HG03378 (cell line): ENCODE measurements around the gene TRIP6.
"Not testable (repeated sequence)": the region's sequence is repeated elsewhere in the genome, so short reads cannot be mapped to it uniquely, and the experiment has no call there.

ENCODE experiments used
- ATAC-seq: cut with Tn5 transposase; IDR thresholded peaks from one replicate; pipeline ENCODE4 v1.9.1; 2021; ENCODE audit warnings: mild to moderate bottlenecking, moderate library complexity; ENCODE audit not compliant: unreplicated experiment

TRIP6 gene

DNA sequence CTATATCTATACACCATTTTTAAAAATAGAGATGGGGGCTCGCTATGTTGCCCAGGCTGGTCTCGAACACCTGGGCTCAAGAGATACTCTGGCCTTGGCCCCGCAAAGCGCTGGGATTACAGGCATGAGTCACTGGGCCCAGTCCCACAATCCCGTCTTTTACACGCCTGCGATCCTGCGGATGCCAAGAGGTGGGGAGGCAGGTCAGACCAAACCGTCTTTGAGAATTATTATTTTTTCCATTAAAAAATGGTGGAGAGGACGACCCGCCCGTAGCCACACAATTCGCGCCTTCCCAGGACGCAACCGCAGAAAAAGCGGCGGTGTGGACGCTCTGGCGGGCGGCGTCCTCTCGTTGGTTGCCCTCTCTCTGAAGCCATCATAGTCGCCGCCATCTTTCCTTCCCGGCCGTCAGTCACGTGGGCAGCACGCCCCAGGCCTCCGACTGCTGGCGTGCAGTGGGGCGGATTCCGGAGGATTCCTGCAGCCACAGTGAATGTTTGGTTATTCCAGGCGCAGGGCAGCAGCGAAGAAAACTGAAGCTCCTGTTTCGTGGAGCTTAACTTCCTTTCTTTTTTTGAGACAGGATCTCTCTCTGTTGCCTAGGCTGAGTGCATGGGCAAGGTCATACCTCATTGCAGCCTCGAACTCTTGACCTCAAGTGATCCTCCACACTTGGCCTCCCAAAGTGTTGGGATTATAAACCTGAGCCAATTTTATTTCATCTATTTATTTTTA, 29.9 kb upstream of the TRIP6 start:
- ATAC-seq: peak; percentile 55

DNA sequence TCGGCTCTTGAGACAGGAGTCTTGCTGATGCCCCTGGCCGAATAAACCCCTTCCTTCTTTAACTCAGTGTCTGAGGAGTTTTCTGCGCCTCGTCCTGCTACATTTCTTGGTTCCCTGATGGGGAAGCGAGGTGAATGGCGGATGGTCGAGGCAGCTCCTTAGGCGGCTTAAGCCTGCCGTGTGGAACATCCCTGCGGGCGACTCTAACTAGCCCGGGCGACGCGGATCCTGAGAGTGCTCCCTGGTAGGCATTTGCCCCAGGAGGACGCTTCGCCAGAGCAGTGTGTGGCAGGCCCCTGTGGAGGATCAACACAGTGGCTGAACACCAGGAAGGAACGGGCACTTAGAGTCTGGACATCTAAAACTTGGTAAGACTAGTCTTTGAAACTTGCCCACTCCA, 27.8 kb upstream of the TRIP6 start:
- ATAC-seq: no peak

DNA sequence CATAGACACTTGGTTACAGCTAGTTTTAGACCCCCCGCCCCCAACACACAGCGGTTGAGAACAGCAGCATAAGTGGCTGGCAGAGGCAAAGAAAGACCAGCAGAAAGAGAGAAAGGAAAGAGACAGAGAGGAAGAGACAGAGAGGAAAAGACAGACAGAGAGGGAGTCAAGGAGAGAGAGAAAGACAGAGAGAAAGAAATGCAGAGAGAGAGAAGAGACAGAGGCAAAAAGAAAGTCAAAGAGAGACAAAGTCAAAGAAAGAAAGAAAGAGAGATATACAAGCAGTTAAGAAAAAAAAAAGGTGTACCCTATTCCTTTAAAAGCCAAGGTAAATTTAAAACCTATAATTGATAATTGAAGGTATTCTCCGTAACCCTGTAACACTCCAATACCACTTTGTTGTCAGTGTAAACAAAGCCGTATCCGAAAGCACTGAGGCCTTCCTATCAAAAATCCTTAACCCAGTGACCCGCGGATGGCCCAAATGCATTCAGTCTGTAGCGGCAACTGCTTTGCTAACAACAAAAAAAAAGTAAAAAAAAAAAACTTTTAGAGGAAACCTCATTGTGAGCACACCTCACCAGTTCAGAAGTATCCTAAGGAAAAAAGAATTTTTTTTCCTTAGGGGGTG, 26.6 kb upstream of the TRIP6 start:
- ATAC-seq: no peak

DNA sequence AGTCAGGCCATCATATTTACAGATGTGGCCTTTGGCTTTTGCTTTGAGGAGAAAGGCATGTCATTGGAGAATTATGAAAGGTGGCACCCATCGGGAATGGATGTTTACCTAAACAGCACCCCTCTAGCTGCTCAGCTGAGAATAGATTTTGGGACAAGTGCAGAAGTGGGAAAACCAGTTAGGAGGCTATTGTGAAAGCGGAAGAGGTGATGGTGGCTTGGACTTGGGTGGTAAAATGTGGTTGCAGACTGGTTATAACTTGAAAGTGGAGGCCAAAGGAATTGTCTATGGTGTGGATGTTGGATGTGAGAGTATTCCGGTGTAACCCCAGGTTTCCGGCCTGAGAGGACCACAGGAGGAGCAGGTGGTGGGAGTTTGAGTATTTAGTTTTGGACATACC, 19.8 kb upstream of the TRIP6 start:
- no peak for ATAC-seq

DNA sequence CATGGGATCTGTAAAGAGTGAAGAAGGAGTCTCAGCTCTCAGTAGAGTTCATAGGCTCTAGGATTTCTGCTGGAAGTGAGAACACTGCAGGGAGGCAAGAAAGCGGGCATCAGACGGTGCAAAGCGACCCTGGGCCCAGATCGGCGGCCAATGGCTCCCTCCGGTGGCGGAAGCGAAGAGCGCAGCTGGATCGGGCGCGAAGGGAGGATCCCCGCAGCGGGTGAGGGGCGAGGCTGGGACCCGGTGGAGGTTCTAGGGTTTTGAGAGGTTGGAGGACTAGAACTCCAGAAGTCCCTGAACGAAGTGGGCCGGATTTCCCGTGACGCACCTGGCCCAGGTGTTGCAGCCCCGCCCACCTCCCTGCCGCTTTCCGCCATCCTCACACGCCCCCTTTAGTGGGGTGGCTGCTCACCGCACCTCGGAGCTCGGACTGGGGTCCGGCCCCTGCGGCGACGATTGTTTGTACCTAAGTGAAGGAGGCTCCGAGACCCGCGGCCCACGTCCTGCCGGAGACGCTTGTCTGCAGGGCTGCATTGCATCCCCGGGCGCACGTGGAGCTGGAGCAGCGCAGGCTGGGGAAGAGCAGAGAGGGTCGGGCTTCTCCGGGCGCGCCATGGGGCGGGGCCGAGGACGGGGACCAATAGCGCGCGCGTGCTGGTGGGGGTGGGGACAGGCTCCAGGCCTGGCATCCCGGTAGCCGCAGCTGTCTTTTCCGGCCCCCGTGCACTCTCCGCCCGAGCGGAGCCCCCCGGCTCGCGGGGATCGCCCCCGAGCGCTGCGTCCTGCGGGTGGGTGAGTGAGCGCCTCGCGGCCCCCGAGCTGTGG, 14.9 kb upstream of the TRIP6 start, which contains the start of gene SLC12A9:
SLC12A9 (plus strand) TSS at position 666 of the 825 bp plus-strand sequence. CDS start 1,485 bp downstream, outside the sequence.
- peak; percentile 63 for ATAC-seq

DNA sequence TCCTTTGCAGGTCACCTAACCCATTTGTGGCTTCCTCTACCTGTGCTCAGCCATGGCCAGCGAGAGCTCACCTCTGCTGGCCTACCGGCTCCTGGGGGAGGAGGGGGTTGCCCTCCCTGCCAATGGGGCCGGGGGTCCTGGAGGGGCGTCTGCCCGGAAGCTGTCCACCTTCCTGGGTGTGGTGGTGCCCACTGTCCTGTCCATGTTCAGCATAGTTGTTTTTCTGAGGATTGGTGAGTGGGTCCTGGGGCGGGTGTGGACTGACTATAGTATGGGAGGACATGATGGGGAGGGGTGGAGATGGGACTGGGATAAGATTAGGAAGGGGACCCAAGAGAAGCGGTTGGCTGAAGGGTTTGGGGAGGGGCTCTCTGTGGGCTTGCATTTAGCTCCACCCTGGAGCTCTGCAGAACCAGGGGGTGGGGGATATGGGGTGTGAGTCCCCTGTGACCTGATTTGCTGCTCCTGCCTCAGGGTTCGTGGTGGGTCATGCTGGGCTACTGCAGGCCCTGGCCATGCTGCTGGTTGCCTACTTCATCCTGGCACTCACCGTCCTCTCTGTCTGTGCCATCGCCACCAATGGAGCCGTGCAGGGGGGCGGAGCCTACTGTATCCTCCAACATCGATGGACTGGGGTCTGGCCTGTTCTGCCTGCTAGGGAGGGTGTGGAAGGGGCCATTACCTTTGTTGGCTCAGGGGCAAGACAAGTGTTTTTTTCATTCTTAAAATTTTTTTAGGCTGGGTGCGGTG, 12.9 kb upstream of the TRIP6 start:
- no peak for ATAC-seq

DNA sequence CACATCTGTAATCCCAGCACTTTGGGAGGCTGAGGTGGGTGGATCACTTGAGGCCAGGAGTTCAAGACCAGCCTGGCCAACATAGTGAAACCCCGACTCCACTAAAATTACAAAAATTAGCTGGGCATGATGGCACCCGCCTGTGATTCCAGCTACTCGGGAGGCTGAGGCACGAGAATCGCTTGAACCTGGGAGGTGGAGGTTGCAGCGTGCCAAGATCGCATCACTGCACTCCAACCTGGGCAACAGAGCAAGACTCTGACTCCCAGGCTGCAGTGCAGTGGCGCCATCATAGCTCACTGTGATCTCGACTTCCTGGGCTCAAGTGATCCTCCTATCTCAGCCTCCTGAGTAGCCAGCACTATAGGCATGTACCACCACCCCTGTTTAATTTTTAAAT, 12.3 kb upstream of the TRIP6 start:
- ATAC-seq: not testable (repeated sequence)

DNA sequence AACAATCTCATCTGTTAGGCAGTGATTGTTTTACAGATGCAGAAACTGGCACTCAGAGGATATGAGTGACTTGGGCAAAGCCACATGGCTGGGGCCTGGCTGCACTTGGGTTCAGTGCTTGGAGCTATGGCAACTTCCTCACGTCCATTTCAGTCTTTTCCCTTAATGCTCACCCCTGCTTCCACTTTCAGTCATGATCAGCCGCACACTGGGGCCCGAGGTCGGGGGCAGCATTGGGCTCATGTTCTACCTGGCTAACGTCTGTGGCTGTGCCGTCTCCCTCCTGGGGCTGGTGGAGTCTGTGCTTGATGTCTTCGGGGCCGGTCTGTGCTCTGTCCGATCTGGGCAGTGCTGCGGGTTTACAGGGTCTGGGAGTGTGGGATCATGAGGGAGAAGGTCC, 11.7 kb upstream of the TRIP6 start:
- no peak for ATAC-seq

DNA sequence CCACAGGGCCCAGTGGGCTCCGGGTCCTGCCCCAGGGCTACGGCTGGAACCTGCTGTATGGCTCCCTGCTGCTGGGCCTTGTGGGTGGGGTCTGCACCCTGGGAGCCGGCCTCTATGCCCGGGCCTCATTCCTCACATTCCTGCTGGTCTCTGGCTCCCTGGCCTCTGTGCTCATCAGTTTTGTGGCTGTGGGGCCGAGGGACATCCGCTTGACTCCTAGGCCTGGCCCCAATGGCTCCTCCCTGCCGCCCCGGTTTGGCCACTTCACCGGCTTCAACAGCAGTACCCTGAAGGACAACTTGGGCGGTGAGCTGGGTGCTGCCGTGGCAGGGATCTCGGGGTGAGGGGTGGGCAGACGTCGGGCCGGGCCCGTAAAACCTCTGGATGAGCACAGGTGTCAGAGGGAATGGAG, 10.3 kb upstream of the TRIP6 start:
- ATAC-seq: no peak

DNA sequence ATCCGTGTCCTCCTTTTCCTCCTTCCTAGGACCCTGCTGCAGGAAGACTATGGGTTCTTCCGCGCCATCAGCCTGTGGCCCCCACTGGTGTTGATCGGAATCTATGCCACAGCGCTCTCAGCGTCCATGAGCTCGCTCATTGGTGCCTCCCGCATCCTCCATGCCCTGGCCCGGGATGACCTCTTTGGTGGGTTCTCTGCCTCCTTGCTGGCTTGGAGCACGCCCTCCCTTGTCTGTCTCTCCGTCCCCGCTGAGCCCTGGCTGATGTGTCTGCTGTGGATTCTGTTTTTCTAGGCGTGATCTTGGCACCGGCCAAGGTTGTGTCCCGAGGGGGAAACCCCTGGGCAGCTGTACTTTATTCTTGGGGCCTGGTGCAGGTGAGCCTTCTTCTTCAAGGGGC, 7.3 kb upstream of the TRIP6 start:
- no peak for ATAC-seq

DNA sequence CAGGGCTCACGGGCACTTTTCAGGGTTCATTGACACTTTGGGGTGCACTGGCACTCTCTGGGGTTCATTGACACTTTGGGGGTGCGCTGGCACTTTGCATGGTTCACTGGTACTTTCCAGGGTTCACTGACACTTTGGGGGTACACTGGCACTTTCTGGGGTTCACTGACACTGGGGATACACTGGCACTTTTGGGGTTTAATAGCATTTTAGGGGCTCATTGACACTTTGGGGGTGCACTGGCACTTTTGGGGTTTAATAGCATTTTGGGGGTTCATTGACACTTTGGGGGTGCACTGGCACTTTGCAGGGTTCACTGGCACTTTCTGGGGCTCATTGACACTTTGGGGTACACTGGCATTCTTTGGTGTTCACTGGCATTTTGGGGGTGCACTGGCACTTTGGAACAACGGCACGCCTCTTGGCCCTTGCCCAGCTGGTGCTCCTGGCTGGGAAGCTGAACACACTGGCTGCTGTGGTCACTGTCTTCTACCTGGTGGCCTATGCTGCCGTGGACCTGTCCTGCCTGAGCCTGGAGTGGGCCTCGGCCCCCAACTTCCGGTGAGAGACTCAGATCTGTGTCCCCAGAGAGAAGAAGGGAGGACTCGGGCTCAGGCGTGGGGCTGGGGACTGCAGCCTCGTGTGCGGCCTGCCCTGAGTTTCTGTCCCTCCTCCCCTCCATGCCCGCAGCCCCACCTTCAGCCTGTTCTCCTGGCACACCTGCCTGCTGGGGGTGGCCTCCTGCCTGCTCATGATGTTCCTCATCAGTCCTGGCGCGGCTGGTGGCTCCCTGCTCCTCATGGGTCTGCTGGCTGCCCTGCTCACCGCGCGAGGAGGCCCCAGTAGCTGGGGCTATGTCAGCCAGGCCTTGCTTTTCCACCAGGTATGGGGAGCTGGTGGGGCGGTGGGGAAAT, 6.2 kb upstream of the TRIP6 start:
- ATAC-seq: no peak

DNA sequence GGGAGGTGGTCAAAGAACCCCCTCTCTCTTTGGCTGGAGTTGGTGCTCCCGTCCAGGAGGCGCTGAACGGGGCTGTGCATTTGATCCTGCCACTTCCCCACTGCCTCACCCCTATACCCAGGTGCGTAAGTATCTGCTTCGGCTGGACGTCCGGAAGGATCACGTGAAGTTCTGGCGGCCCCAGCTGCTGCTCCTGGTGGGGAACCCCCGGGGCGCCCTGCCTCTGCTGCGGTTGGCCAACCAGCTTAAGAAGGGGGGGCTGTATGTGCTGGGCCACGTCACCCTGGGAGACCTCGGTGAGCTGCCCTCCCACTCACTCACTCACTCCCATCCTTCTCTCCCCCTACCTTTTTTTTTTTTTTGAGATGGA, 5.6 kb upstream of the TRIP6 start:
- ATAC-seq: no peak

DNA sequence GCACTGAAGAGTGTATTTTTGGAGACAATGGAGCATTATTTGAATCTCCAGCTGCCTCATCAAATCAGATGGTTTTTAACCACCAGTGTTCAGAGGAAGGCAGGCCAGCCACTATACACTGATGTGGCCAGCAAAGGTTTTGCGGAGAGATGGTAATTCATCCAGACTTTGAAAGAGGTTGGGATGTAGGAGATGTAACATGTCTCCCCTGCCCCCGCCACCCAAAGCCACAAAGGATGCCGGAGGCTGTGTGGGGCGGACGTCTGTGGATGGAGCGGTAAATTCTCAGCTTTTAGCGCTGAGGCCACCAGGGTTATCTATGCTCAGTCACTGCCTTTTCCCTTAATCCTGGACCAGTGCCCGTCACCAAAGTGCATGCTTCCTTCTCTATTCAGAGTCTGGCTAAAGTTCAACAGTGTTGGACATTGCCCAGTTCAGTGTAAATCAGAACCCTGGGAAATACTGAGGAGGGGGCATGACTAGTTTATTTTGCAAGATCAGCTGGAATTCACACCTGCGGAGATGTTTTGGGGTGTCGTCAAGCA, 3.7 kb upstream of the TRIP6 start:
- ATAC-seq: no peak

DNA sequence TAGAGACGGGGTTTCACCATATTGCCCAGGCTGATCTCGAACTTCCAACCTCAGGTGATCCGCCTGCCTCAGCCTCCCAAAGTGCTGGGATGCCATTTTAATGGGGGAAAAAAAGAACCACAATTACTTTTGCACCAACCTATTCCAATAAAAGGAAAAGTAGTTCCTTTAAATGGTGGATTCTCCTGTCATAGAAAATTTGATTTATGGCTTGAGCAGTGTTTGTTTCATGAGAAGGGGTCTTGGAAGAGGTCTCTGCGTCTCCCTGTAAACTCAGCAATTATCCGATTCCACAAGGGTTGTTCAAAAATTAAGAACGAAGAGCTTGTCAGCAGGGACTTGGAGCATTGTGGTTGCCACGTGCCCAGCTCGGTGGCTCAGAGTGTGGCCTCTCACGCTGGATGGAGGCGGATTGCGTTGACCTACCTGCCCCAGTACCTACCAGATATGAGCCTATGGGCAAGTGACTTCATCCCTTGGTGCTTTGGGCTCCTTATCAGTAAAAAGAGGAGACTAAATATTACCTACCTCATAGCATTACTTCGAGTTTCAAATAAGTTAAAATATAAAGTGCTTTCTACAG, 2.8 kb upstream of the TRIP6 start:
- no peak for ATAC-seq

DNA sequence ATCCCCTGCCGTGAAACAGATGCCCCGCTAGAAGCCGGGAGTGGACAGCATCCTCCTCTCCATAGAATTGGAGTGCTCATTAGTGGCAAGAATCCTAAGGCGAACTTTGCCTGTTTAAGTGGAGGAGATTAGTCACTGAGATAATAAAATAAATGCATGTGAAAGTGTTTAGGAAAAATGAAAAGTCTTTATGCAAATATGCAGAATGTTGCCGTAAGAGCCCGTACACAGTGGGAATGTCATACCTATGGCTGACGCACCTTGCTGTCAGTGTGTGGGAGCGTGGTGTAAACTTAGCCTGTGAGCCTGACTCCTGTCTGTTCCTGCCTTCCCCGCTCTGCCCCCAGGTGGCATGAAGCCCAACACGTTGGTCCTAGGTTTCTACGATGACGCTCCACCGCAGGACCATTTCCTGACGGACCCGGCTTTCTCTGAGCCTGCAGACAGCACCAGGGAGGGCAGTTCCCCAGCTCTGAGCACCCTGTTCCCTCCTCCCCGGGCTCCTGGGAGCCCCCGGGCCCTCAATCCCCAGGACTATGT, 1.7 kb upstream of the TRIP6 start:
- ATAC-seq: no peak

DNA sequence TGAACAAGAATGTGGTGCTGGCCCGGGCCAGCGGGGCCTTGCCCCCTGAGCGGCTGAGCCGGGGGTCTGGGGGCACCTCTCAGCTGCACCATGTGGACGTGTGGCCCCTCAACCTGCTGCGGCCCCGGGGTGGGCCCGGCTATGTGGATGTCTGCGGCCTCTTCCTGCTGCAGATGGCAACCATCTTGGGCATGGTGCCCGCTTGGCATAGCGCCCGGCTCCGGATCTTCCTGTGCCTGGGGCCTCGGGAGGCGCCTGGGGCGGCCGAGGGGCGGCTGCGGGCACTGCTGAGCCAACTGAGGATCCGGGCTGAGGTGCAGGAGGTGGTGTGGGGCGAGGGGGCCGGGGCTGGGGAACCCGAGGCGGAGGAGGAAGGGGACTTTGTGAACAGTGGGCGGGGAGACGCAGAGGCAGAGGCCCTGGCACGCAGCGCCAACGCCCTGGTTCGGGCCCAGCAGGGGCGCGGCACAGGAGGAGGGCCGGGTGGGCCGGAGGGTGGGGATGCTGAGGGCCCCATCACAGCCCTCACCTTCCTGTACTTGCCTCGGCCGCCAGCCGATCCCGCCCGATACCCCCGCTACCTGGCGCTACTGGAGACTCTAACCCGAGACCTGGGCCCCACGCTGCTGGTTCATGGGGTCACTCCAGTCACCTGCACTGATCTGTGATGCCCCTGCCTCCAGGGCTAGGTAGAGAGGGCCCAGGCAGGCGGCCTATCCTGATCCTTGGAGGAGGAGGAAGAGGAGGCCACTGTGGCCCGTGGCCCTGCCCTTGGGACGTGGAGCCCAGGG, 1.1 kb upstream of the TRIP6 start:
- no peak for ATAC-seq

DNA sequence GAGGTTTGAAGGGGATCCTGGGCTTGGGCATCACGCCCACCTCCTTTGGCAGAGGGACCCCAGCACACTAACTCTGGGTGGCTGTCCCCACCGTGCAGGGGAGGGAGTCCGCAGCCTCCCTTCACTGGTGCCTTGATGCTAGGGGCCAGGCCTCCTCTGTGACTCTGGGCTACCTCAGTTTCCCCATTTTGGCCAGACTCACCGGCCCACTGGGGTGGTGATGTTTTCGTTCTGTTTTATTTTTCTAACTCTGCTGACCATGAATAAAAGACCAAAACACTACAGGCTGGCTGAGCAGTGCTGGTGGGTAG, 503 bp upstream of the TRIP6 start:
- ATAC-seq: no peak

DNA sequence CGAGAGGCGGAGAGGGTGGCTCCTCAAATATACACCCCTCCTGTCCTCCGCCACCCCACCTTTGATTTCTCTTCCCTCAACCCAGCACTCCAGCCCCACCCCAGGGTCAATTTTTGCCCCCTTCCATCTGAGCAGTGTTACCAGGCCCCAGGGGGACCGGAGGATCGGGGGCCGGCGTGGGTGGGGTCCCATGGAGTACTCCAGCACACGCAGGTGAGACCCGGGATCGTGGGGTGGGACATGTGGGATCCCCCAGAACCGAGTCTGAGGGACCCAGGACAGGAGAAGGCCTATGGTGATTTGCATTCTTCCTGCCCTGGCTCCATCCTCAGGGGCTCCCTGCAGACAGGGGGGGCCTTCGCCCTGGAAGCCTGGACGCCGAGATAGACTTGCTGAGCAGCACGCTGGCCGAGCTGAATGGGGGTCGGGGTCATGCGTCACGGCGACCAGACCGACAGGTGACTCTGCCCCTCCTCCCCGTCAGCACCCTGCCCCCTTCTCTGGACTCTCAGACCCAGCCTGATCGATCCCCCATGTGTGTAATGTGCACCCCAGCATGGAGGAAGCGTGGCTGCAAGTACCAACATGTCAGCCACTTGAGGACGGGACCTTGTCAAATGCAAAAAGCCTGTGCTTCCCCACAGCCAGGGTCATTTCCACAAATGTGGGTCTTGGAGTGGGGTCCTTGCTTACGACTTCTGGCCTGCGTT, 744 bp downstream of the TRIP6 start:
- ATAC-seq: no peak
